GM18858 (cell line): ENCODE data around the gene POLR3F.
"Not testable (repeated sequence)": the region's sequence is repeated elsewhere in the genome, so short reads cannot be mapped to it uniquely, and the experiment has no call there.

Experiments
- ATAC-seq: cut with Tn5 transposase; IDR thresholded peaks from one replicate; pipeline ENCODE4 v1.9.1; 2021; ENCODE audit not compliant: unreplicated experiment

The POLR3F gene

DNA sequence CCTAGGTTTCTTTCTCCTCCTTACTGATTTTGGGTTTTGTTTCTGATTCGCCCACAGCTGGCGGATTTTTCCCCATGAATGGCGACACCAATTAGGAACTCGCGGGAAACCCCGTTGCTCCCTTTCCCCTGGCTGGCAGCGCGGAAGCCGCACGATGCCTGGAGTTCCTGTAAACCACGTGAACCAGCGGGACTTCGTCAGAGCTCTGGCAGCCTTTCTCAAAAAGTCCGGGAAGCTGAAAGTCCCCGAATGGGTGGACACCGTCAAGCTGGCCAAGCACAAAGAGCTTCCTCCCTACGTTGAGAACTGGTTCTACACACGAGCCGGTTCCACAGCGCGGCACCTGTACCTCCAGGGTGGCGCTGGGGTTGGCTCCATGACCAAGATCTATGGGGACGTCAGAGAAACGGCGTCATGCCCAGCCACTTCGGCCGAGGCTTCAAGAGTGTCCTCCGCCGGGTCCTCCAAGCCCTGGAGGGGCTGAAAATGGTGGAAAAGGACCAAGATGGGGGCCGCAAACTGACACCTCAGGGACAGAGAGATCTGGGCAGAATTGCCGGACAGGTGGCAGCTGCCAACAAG lies 37.4 kb downstream of the POLR3F start:
- ATAC-seq = no peak

DNA sequence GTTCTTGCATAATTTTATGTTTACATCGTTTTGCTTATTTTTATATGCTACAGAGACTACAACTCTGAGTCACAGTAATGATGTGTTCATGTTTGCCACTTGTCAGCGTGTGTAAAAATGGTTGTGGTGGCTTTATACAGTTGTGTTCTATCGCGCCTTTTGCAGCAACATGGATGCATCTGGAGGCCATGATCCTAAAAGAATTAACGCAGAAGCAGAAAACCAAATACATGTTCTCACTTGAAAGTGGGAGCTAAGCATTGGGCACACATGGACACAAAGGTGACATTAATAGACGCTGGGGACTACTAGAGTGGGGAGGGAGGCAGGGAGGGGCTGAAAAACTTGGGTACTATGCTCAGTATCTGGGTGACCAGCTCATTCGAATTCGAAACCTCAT lies 39.6 kb downstream of the POLR3F start:
- no peak for ATAC-seq

DNA sequence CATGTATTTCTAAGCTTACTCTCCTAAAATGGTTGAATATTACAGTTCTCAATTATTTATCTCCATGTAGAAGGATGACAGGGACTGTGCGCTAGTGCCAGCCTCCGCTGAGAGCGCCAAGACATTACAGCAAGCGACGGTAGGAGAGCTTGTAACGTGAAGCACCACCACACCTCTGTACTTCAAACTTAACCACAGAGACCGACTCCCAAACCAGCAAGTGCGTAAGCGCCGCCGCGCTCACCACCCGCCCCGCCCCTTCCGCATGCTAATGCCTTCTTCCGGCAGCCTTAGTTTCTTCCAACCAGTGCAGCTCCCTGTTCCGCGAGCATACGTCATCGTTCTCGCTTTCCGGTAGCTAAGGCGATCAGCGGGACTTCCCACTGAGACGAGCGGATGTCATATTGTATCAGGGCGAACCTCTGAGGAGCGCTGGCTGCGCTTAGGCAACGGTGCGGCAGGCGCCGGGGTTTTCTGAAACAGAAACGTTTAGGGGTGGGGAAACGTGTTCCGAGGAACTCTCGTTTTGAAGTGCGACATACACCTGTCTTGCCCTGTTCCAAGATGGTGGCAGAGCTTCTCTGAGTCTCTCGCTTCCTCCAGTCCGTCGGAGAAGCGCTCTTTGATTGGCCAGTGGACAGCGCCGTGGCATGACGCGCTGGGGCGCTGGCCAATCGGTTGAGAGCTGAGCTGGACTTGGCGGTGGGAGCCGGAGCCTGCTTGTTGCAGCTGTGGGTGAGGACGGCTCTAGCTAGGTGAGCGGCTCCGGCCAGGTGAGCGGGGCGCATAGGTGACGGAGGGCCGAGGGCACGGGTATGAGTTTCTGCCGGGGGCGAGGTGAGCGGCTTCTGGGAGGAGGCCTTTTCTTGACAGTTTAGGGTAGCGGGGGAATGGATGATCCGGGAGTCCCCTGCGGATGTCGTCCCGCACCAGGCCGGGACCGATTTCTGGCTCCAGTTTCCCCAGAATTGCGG lies 40.3 kb downstream of the POLR3F start, which contains the start of gene SEC23B:
Gene SEC23B (plus strand): TSS at position 723 of the 974 bp plus-strand sequence. CDS start 2,896 bp downstream, outside the sequence.
- peak; percentile 87 for ATAC-seq

DNA sequence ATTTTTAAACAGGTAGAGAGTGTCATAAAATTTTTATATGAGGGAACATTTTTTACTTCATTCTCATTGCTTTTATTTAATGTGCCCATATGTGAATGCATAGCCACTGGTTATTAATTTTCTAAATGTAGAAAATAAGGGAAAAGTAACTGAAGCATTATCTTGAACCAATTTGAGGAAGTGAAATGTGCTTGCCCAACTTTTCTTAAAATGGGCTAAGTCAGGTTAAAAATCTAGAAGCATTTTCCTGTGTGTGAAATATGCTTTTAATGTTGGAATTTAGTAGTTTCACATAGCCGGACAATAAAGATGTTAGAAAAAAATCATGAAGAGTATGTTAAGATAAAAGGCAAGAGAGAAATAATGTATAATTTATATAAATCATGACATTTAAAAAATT lies 44.4 kb downstream of the POLR3F start:
- no peak for ATAC-seq

DNA sequence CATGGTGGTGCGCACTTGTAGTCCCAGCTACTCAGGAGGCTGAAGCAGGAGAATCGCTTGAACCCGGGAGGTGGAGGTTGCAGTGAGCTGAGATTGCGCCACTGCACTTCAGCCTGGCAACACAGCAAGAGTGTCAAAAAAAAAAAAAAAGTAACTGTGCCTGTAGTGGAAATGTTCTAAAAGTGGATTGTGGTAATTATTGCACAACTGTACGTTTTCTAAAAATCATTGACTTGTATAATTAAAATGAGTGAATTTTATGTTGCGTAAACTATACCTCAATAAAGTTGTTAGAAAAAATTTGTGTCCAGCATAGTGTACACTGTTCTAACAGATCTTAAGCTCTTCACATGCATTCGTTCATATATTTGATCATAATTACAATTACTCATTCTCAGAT lies 46.0 kb downstream of the POLR3F start:
- no peak for ATAC-seq

DNA sequence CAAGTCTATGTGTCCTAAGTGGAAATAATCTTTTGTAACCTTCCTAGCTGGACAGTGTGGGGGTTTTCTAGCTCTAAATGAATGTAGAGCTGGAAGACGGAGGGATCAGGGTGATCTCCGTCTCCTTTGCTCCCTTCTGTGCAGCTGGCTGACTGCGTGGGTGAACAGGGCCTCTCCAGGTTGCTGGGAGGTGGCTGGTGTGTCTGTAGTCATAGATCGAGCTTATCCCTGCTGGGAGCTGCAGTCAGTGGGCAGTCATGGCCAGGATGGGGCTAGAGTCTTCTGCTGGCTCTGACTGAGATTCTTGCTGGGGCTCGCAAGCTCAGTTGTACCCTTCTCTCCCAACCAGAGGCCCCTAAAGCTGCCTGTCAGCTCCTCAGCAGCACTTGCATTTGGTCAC lies 46.9 kb downstream of the POLR3F start:
- no peak for ATAC-seq

DNA sequence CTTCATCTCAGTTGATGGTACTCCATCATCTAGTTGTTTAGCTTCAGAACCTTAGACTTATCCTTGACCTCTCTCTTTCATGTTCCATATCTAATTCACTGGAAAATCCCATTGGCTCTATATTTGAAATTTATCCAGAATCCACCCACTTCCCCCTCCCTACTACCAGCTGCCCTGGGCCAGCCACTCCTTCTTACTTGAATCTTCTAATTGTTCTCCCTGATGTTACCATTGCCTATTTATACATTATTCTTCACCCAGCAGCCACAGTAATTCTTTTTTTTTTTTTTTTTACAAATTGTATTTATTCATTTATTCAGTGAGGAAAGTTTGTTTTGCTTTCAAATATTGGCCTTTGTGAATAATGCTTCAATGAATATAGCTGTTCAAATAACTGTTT lies 48.8 kb downstream of the POLR3F start:
- no peak for ATAC-seq

DNA sequence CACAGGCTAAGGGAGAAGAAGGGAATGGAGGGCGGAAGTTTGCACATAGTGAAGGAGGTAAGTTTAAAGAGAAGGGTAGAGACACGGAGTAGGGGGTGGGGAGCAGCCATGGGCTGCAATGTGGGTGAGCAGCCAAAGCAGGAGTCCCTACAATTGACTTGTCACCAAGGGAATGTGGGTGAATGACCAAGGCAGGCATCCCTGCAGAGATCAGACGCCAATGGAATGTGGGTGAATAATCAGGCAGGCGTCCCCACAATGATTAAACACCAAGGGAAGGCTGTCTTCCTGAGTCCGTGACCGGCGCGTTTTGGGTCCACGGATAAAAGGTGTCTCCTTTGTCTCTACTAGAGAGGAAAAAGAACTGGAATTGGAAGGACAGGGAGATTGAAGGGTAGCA lies 54.9 kb downstream of the POLR3F start:
- not testable (repeated sequence) for ATAC-seq

DNA sequence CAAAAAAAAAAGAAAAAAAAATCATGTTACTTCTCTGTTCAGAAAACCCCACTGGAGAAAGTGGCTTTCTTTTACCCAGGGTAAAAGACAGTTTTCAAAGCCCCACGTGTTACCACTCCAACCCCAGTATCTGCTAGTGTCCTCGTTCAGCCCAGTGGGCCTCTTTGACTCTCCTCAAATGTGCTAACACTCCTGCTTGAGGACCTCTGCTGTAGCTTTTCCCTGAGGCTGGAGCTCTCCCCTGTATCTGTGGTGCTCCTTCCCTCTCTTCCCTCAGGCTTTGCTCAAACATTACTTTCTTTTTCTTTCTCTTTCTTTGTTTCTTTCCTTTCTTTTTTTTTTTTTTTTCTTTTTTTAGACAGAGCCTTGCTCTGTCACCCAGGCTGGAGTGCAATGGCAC lies 55.9 kb downstream of the POLR3F start:
- no peak for ATAC-seq

DNA sequence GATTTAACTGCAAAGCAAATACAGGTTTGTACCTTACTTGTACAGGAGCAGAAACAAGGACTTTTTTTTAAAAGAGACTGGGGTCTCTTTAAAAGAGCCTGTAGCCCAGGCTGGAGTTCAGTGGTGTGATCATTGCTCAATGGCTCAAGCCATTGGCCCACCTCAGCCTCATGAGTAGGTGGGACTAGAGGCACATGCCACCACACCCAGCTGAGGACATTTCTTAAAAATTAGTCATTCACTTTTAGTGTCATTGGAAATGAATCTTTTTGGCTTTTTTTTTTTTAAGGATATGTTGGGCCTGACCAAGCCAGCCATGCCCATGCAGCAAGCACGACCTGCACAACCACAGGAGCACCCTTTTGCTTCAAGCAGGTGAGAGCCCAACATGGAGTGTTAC lies 57.5 kb downstream of the POLR3F start:
- ATAC-seq = no peak

DNA sequence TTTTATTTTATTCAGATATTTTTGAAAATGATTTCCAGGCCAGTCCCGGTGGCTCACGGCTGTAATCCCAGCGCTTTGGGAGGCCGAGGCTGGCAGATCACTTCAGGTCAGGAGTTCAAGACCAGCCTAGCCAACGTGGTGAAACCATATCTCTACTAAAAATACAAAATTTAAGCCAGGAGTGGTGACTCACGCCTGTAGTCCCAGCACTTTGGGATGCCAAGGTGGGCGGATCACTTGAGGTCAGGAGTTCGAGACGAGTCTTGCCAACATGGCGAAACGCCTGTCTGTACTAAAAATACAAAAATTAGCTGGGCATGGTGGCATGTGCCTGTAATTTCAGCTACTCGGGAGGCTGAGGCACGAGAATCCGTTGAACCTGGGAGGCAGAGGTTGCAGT lies 59.6 kb downstream of the POLR3F start:
- ATAC-seq = not testable (repeated sequence)

DNA sequence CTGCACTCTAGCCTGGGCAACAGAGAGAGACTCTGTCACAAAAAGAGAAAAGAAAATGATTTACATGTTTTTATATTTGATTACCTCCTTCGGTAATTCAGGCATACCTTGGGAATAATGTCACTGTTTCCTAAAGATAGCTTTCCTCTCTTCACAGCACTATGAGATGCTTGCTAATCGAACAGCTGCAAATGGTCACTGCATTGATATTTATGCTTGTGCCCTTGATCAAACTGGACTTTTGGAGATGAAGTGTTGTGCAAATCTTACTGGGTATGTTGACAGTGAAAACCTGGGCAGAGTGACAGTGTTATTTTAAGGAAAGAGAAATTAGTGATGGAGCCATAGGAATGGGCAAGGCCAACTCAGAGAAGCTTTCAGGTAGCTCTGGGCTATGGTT lies 60.1 kb downstream of the POLR3F start:
- ATAC-seq = no peak

DNA sequence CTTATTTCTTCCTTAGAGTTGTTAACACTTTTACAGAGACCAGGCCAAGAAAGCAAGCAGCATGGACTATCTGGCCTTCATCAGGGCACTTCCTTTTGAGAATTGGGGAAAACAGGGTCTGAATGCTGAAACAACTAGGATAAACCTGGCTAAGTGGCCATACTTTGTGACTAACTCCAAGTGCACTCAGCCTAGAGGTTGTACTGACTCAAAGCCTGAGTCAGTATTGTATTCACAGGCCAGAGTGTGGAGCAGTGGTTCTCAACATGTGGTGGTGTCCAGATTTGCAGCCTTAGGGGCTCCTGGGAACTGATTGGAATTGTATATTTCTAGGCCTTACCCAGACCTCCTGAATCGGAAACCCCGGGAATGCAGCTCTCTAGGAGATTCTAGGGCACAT lies 60.6 kb downstream of the POLR3F start:
- no peak for ATAC-seq

DNA sequence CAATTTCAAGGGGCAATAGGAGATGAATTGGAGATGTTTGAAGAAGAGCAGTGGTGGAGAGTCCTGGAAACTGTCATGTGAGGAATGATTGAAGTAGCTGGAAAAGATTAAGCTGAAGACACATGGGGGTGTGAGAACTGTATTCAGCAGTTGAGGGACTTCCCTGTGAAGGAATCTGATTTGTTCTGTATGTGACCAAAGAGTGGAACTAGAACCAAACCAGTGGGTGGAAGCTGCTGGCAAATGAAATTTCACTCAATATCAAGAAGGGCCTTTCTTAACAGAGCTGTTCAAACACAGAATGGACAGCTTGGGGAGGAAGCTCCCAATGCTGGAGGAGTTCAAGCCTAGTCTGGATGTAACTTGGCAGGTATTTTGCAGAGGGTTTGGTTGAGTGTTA lies 61.9 kb downstream of the POLR3F start:
- no peak for ATAC-seq

DNA sequence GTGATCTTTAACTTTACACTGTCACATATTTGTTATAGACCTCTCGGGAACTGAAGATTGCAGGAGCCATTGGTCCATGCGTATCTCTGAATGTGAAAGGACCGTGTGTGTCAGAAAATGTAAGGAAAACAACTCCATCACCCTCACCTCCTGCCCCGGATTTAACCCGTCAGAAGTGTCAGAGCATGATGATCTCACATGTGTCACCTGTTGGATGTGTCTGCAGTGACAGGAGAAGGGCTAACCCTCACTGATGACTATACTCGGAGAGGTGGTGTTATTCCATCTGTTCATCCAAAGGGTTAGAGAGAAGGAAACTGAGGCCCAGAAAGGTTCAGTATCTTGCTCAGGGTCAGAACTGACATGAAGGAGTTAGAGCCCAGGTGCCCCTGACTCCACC lies 65.4 kb downstream of the POLR3F start:
- no peak for ATAC-seq

DNA sequence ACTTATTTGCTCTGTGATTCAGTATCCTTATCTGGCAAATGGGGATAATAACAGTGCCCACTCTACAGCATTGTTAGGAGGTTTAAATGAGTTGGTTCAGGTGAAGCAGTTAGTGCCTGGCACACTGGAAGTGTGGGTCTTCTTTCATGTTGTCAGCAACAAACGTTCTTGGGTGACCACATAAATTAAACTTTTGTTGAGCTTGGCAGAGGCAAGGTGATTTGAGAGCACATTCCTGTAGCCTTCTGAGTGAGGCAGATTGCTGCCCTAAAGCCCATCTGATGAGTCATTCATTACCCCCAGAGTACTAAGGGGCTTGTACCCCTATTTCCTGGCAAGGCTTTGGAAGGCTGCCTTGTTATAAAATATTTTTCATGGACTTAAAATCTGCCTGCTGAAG lies 66.3 kb downstream of the POLR3F start:
- ATAC-seq = no peak

DNA sequence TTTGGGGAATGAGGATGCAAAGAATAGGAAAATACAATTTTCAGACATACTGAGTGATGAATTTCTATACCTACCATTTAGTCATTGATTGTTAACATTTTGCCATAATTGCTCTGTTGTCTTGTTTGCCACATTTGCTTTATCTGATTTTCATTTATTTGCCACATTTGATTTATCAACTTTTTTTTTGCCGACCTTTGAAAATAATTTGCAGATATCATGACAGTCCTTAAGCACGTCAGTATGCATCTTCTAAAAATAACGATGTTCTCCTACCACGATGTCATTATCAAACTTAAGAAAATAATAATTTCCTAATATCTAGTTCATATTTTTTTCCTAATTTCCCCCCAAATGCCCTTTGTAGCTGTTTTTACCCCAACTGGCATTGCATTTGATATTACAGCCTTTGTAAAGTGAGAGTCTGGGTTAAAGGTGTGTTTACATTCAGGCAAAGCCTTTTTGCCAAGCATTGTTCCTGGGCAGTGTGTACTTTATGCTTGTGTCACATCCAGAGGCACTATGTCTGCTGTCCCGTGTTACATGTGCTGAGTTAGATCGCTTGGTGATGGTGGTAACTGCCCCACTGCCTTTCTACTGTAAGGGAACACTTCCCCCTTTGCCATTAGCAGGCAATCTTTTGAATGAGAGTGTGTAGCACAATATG lies 66.9 kb downstream of the POLR3F start:
- ATAC-seq = no peak
